ENCODE data around the gene RAB10. TPM values are rescaled to one million over a fixed set of nuclear protein-coding genes. Genes with fewer than 3 reads are reported as not detected.
A peak's percentile ranks its signal among the peaks of the same experiment; 100 is the strongest.

Gene RAB10
- total and polyA plus RNA-seq, 2 of the 4 experiments (the other 2 are of a cell fraction) = 30.1 to 77.1 TPM

DNA sequence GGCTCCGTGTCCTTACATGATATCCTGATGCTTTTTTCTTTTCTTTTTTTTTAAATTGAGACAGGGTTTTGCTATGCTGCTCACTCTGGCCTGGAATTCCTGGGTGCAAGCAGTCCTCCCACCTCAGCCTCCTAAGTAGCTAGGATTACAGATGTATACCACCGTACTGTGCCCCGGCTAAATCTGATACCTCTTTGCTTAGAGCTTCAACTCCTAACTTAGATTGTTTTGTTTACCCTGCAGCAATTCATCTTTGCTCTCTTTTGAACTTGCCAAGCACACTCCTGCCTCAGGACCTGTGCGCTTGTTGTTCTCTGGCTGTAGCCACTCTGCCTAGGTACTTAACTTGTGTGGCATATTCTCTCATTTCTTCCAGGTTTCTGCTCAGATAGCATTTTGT lies 24.5 kb downstream of the RAB10 start:
- Histone ChIP-seq H2BK5ac (ENCODE audit: low read depth, low read length, poor library complexity, severe bottlenecking) (no peak overlapping the region), H4K20me1 (ENCODE audit: insufficient read depth, low read length) (peaks cover 87% of the 10 kb centered on the region), H4K5ac (ENCODE audit: low read depth, low read length) (no peak overlapping the region), H4K91ac (ENCODE audit: insufficient read depth, low read depth, low read length) (no peak overlapping the region), H3K56ac (ENCODE audit: extremely low read depth, insufficient read depth, low read length) (no peak overlapping the region), H2BK15ac (ENCODE audit: low read depth, low read length) (no peak overlapping the region), H3K36me3 (ENCODE audit: control insufficient read depth, insufficient read depth, low read length) (peaks cover 6% of the 10 kb centered on the region), H3K9ac (ENCODE audit: low read depth, low read length) (no peak overlapping the region), H3K9me3 (ENCODE audit: control insufficient read depth, insufficient read depth, low read length) (no peaks in the 10 kb centered on the region), H3K79me1 (ENCODE audit: low read depth in 1 of 2, low read length in 2 of 2) (peaks cover 22 to 74% of the 10 kb centered on the region in 2 experiments), H2AFZ (replicated peaks; ENCODE audit: low read length, poor library complexity) (no peak overlapping the region), H2AK9ac (replicated peaks; ENCODE audit: low read depth, low read length, poor library complexity) (no peak overlapping the region), H3K23ac (ENCODE audit: low read depth, low read length) (0 out of 2 replicates have a peak overlapping the region, but pooled peaks have one; percentile 43), H3K4me3 (ENCODE audit: insufficient read depth, low read depth, low read length) (no peak overlapping the region), H2BK120ac (ENCODE audit: low read depth, low read length) (no peak overlapping the region), H3K4me2 (ENCODE audit: low read depth, low read length) (no peak overlapping the region), H3K9me1 (ENCODE audit: insufficient read depth, low read length) (peaks cover 10% of the 10 kb centered on the region), H3K27me3 (ENCODE audit: control insufficient read depth, insufficient read depth, low read length) (no peaks in the 10 kb centered on the region), H3K4me1 (ENCODE audit: control insufficient read depth, insufficient read depth, low read length) (peaks cover 3% of the 10 kb centered on the region), H3K27ac (ENCODE audit: insufficient read depth, low read length) (no peak overlapping the region), H3K4ac (ENCODE audit: low read depth, low read length) (no peak overlapping the region), H2AK5ac (ENCODE audit: low read depth, low read length) (no peak overlapping the region), H2BK20ac (ENCODE audit: low read depth, low read length) (no peak overlapping the region), H3K14ac (replicated peaks; ENCODE audit: low read depth, low read length) (no peak overlapping the region), H3K18ac (ENCODE audit: low read depth, low read length) (no peak overlapping the region), H4K8ac (ENCODE audit: low read depth in 2 of 2, low read length in 2 of 2) (no peak overlapping the region)
- DNase-seq (no peak), ATAC-seq (ENCODE audit: low read depth) (no peak)
- in situ Hi-C loops (cut with MboI; ENCODE audit: low sequenced_read_pairs) (no loop called here), intact Hi-C loops (cut with micrococcal nuclease) (no loop called here), dilution Hi-C loops (cut with HindIII; ENCODE audit: low sequenced_read_pairs, unreplicated experiment) (no loop called here)
- WGBS, 2 experiments (ENCODE audit: extremely low coverage in 2 of 2, insufficient read length in 1 of 2) = 85% methylated on average over 3 of the region's 4 CpGs; no CpG with 5 or more reads in 1 of the 2 experiments
- CTCF ChIA-PET = no interaction called here
- no TSS peak for BruUV-seq (replicated peaks)
- POLR2A ChIA-PET (ENCODE audit: unreplicated experiment) = no interaction called here
- TF ChIP-seq MXI1 (IDR thresholded peaks at IDR 0.05; ENCODE audit: borderline replicate concordance, low read depth, low read length) (no peak), SMC3 (IDR thresholded peaks at IDR 0.05; ENCODE audit: low read depth, low read length) (no peak), NFE2L2 (IDR thresholded peaks at IDR 0.05; ENCODE audit: low read depth, low read length) (no peak), POLR2A (IDR thresholded peaks at IDR 0.05; ENCODE audit: low read depth, low read length) (no peak), RFX5 (IDR thresholded peaks at IDR 0.05; ENCODE audit: low read depth, low read length) (no peak), BHLHE40 (IDR thresholded peaks at IDR 0.05; ENCODE audit: low read depth, low read length) (no peak), FOS (IDR thresholded peaks at IDR 0.05; ENCODE audit: low read depth, low read length) (no peak), USF2 (IDR thresholded peaks at IDR 0.05; ENCODE audit: low read depth, low read length) (no peak), MAZ (IDR thresholded peaks at IDR 0.05; ENCODE audit: borderline replicate concordance, low read depth, low read length) (no peak), RAD21 (IDR thresholded peaks at IDR 0.05; ENCODE audit: low read length) (no peak), CHD1 (IDR thresholded peaks at IDR 0.05; ENCODE audit: low read depth, low read length) (no peak), ELK1 (IDR thresholded peaks at IDR 0.05; ENCODE audit: borderline replicate concordance, low read depth, low read length) (no peak), MAFK (IDR thresholded peaks at IDR 0.05; ENCODE audit: low read depth, low read length) (no peak), CEBPB (IDR thresholded peaks at IDR 0.05; ENCODE audit: low read depth, low read length) (no peak)
- TF ChIP-seq, protein P1, sequence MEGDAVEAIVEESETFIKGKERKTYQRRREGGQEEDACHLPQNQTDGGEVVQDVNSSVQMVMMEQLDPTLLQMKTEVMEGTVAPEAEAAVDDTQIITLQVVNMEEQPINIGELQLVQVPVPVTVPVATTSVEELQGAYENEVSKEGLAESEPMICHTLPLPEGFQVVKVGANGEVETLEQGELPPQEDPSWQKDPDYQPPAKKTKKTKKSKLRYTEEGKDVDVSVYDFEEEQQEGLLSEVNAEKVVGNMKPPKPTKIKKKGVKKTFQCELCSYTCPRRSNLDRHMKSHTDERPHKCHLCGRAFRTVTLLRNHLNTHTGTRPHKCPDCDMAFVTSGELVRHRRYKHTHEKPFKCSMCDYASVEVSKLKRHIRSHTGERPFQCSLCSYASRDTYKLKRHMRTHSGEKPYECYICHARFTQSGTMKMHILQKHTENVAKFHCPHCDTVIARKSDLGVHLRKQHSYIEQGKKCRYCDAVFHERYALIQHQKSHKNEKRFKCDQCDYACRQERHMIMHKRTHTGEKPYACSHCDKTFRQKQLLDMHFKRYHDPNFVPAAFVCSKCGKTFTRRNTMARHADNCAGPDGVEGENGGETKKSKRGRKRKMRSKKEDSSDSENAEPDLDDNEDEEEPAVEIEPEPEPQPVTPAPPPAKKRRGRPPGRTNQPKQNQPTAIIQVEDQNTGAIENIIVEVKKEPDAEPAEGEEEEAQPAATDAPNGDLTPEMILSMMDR (conservative IDR thresholded peaks at IDR 0.05; ENCODE audit: low read depth, low read length) = no peak
